T-cell (primary cell): ENCODE results near the gene CCSER1. TPM values are rescaled to one million over a fixed set of nuclear protein-coding genes. Genes with fewer than 3 reads are reported as not detected.

Experiments used
- ATAC-seq, 4 experiments: fragments of 200-7000 bp in 3 of 4; fragments of 150-1000 bp in 1 of 4; cut with Tn5 transposase; replicated peaks in 1 of 4; 1 replicate in 3 of 4; 2 replicates in 1 of 4; pipeline ENCODE4 v1.10.0; 2021; ENCODE audit warnings: moderate library complexity in 3 of 4, mild to moderate bottlenecking in 2 of 4, moderate number of reproducible peaks in 1 of 4
- CTCF ChIA-PET, 2 donors: fragments of 300-600 bp; sonication (Branson Sonifier 250); formaldehyde crosslinking; loops; one replicate each; lab custom pipeline; 2022; ENCODE audit warnings: antibody characterized with exemption in 2 of 2; lab: Charles Lee
- POLR2A ChIA-PET, 2 donors: fragments of 300-600 bp; sonication (Branson Sonifier 250); formaldehyde crosslinking; loops; one replicate each; lab custom pipeline; 2022; ENCODE audit warnings: antibody characterized with exemption in 2 of 2; lab: Charles Lee
- DNase-seq, 35 experiments: peaks; one replicate each; pipeline versions ENCODE4 v3.0.0 to v3.0.0-alpha.2; 2013 to 2023
- H3K27ac ChIP-seq: one replicate; pipeline ENCODE4 v1.5.1; 2013; ENCODE audit warnings: low read length
- H3K27me3 ChIP-seq, 2 experiments: replicated peaks in 1 of 2; 1 replicate in 1 of 2; 2 replicates in 1 of 2; pipeline versions ENCODE4 v1.6.1 to v1.7.0; 2013; ENCODE audit warnings: low read length in 1 of 2, mixed read lengths in 1 of 2; ENCODE audit not compliant: control insufficient read depth in 2 of 2, insufficient read depth in 2 of 2; ENCODE audit errors: extremely low read depth in 1 of 2
- H3K36me3 ChIP-seq, 2 donors: 1 replicate in 1 of 2; 2 replicates in 1 of 2; pipeline versions ENCODE4 v1.6.1 to v1.7.0; 2013; ENCODE audit warnings: low read length in 1 of 2; ENCODE audit not compliant: control insufficient read depth in 2 of 2, insufficient read depth in 1 of 2; ENCODE audit errors: extremely low read depth in 1 of 2
- H3K4me1 ChIP-seq, 2 experiments: 1 replicate in 1 of 2; 2 replicates in 1 of 2; pipeline versions ENCODE4 v1.6.1 to v1.7.0; 2013; ENCODE audit warnings: low read length in 2 of 2, mixed read lengths in 1 of 2; ENCODE audit not compliant: insufficient read depth in 2 of 2, control insufficient read depth in 1 of 2; ENCODE audit errors: extremely low read depth in 1 of 2
- H3K4me3 ChIP-seq, 2 donors: 1 replicate in 1 of 2; 2 replicates in 1 of 2; pipeline versions ENCODE4 v1.5.1 to v1.7.0; 2013; ENCODE audit warnings: mild to moderate bottlenecking in 2 of 2, low read length in 1 of 2, moderate library complexity in 1 of 2; ENCODE audit not compliant: control insufficient read depth in 1 of 2; ENCODE audit errors: extremely low read depth in 1 of 2
- H3K9me3 ChIP-seq: 2 replicates; pipeline ENCODE4 v1.7.0; 2013
- H3K27ac Mint-ChIP-seq, 2 donors: one replicate each; pipeline ENCODE4 v1.8.0; 2020 to 2021; ENCODE audit warnings: mild to moderate bottlenecking in 2 of 2, mixed read lengths in 2 of 2
- H3K27me3 Mint-ChIP-seq, 2 donors: one replicate each; pipeline ENCODE4 v1.8.0; 2021 to 2022; ENCODE audit warnings: mixed read lengths in 2 of 2
- H3K36me3 Mint-ChIP-seq: one replicate; pipeline ENCODE4 v1.8.0; 2021; ENCODE audit warnings: mixed read lengths
- H3K4me1 Mint-ChIP-seq, 3 donors: one replicate each; pipeline ENCODE4 v1.8.0; 2020 to 2022; ENCODE audit warnings: mixed read lengths in 3 of 3, mild to moderate bottlenecking in 1 of 3
- H3K4me3 Mint-ChIP-seq, 3 donors: one replicate each; pipeline ENCODE4 v1.8.0; 2020 to 2022; ENCODE audit warnings: mild to moderate bottlenecking in 3 of 3, mixed read lengths in 3 of 3, moderate library complexity in 3 of 3
- H3K9me3 Mint-ChIP-seq, 3 donors: one replicate each; pipeline ENCODE4 v1.8.0; 2020 to 2022; ENCODE audit warnings: mixed read lengths in 3 of 3
- WGBS: methylation state at CpG from one replicate; pipeline ENCODE4 v1.1.5; 2013; ENCODE audit warnings: missing lambda C conversion rate; ENCODE audit not compliant: insufficient coverage; 5-methylcytosine and 5-hydroxymethylcytosine counted together
- total RNA-seq, 35 experiments: library from RNA in 6 of 35; stranded (reverse) in 6 of 35; fragments of 120-200 nt in 1 of 35; gene quantifications; one replicate each; pipeline versions ENCODE4 v1.2.1 to v1.2.4 and lab custom pipeline; 2013 to 2026

The CCSER1 gene
- total RNA-seq, 5 donors from 2014 or later (not counting 1 experiment from before 2014, with no cell fraction given): 0.35 to 1.4 (median 0.98) TPM

- POLR2A ChIA-PET: no interaction called here
These were observed 930.7 kb downstream of the CCSER1 start for GRCh38 chr4:91057871-91058270.

GRCh38 chr4:91058345-91058744, 931.2 kb downstream of the CCSER1 start:
- Mint-ChIP-seq H3K4me3 (no peak overlapping the region), H3K36me3 (no peaks in the 10 kb centered on the region), H3K4me1 (no peaks in the 10 kb centered on the region), H3K27me3 (no peaks in the 10 kb centered on the region), H3K9me3 (peaks cover 4 to 9% (median 8%) of the 10 kb centered on the region in 3 donors), H3K27ac (no peak overlapping the region)
- no peaks in the 10 kb centered on the region for H3K9me3 ChIP-seq
- no peak for ATAC-seq
- no peaks in the 10 kb centered on the region for H3K27me3 ChIP-seq
- no peak overlapping the region for H3K4me3 ChIP-seq
- H3K27ac ChIP-seq: no peak overlapping the region
- no peaks in the 10 kb centered on the region for H3K4me1 ChIP-seq
- DNase-seq: no peak
- H3K36me3 ChIP-seq: no peaks in the 10 kb centered on the region
- POLR2A ChIA-PET: no interaction called here
- CTCF ChIA-PET: no interaction called here

More at GRCh38 chr4:91057871-91058270, 930.7 kb downstream of the CCSER1 start:
- H3K9me3 Mint-ChIP-seq: peaks cover 4 to 9% (median 8%) of the 10 kb centered on the region in 3 donors
- CTCF ChIA-PET: no interaction called here
- Histone ChIP-seq H3K4me1 (no peaks in the 10 kb centered on the region), H3K27ac (no peak overlapping the region), H3K36me3 (no peaks in the 10 kb centered on the region), H3K27me3 (no peaks in the 10 kb centered on the region), H3K9me3 (no peaks in the 10 kb centered on the region), H3K4me3 (no peak overlapping the region)
- H3K4me1 Mint-ChIP-seq: no peaks in the 10 kb centered on the region
- no peaks in the 10 kb centered on the region for H3K36me3 Mint-ChIP-seq
- ATAC-seq (no peak), DNase-seq (no peak)
- H3K27ac Mint-ChIP-seq: no peak overlapping the region
- no peaks in the 10 kb centered on the region for H3K27me3 Mint-ChIP-seq
- H3K4me3 Mint-ChIP-seq: no peak overlapping the region

- H3K27ac Mint-ChIP-seq: no peak overlapping the region
- H3K4me1 ChIP-seq: no peaks in the 10 kb centered on the region
- ATAC-seq (no peak), DNase-seq (no peak)
- no peak overlapping the region for H3K4me3 ChIP-seq
- ChIA-PET CTCF (no interaction called here), POLR2A (no interaction called here)
- H3K4me3 Mint-ChIP-seq: no peak overlapping the region
- H3K4me1 Mint-ChIP-seq: no peaks in the 10 kb centered on the region
- WGBS: 100% methylated on average over 1 of the region's 2 CpGs
- no peaks in the 10 kb centered on the region for H3K27me3 Mint-ChIP-seq
- H3K27me3 ChIP-seq: no peaks in the 10 kb centered on the region
- H3K36me3 ChIP-seq: no peaks in the 10 kb centered on the region
- no peaks in the 10 kb centered on the region for H3K9me3 ChIP-seq
- H3K27ac ChIP-seq: no peak overlapping the region
- no peaks in the 10 kb centered on the region for H3K36me3 Mint-ChIP-seq
- peaks cover 0 to 8% (median 0%) of the 10 kb centered on the region in 3 donors for H3K9me3 Mint-ChIP-seq
These were observed 937.1 kb downstream of the CCSER1 start for GRCh38 chr4:91064157-91064853.

GRCh38 chr4:91065117-91065516, 937.9 kb downstream of the CCSER1 start:
- Mint-ChIP-seq H3K36me3 (no peaks in the 10 kb centered on the region), H3K4me3 (no peak overlapping the region), H3K4me1 (no peaks in the 10 kb centered on the region), H3K27me3 (no peaks in the 10 kb centered on the region), H3K27ac (no peak overlapping the region), H3K9me3 (peaks cover 0 to 8% (median 0%) of the 10 kb centered on the region in 3 donors)
- Histone ChIP-seq H3K27me3 (no peaks in the 10 kb centered on the region), H3K27ac (no peak overlapping the region), H3K4me3 (no peak overlapping the region), H3K4me1 (no peaks in the 10 kb centered on the region), H3K36me3 (no peaks in the 10 kb centered on the region), H3K9me3 (no peaks in the 10 kb centered on the region)
- ATAC-seq (no peak), DNase-seq (no peak)
- WGBS: no CpG with 5 or more reads among the region's 2 CpGs
- ChIA-PET POLR2A (interaction anchor here in 1 of 2 donors (0.5 kb wide), 1 partner anchor 352 kb away, joined by 3 read pairs; no protein-coding TSS in a partner anchor), CTCF (no interaction called here)

- H3K36me3 Mint-ChIP-seq: no peaks in the 10 kb centered on the region
- no peaks in the 10 kb centered on the region for H3K27me3 ChIP-seq
- ChIA-PET CTCF (no interaction called here), POLR2A (no interaction called here)
- DNase-seq (no peak), ATAC-seq (no peak)
- H3K4me3 ChIP-seq: no peak overlapping the region
- peaks cover 2% of the 10 kb centered on the region for H3K9me3 ChIP-seq
- no peaks in the 10 kb centered on the region for H3K4me1 Mint-ChIP-seq
- peaks cover 0 to 3% (median 2%) of the 10 kb centered on the region in 3 donors for H3K9me3 Mint-ChIP-seq
- no peaks in the 10 kb centered on the region for H3K4me1 ChIP-seq
- no peak overlapping the region for H3K27ac ChIP-seq
- no peak overlapping the region for H3K4me3 Mint-ChIP-seq
- H3K36me3 ChIP-seq: no peaks in the 10 kb centered on the region
- H3K27ac Mint-ChIP-seq: no peak overlapping the region
- no CpG with 5 or more reads among the region's 3 CpGs for WGBS
- no peaks in the 10 kb centered on the region for H3K27me3 Mint-ChIP-seq
These were observed 943.5 kb downstream of the CCSER1 start for GRCh38 chr4:91070736-91071135.

GRCh38 chr4:91076147-91076546, 949.0 kb downstream of the CCSER1 start:
- Mint-ChIP-seq H3K9me3 (peaks cover 20 to 34% (median 22%) of the 10 kb centered on the region in 3 donors), H3K36me3 (no peaks in the 10 kb centered on the region), H3K27me3 (no peaks in the 10 kb centered on the region), H3K4me3 (no peak overlapping the region), H3K27ac (no peak overlapping the region), H3K4me1 (no peaks in the 10 kb centered on the region)
- DNase-seq (no peak), ATAC-seq (no peak)
- ChIA-PET CTCF (interaction anchor here in 1 of 2 donors (0.6 kb wide), 1 partner anchor 365 kb away, joined by 4 read pairs; no protein-coding TSS in a partner anchor), POLR2A (no interaction called here)
- Histone ChIP-seq H3K9me3 (peaks cover 2% of the 10 kb centered on the region), H3K4me1 (no peaks in the 10 kb centered on the region), H3K27me3 (no peaks in the 10 kb centered on the region), H3K4me3 (no peak overlapping the region), H3K27ac (no peak overlapping the region), H3K36me3 (no peaks in the 10 kb centered on the region)
